HG02885 (cell line): Measurements from ENCODE around the gene HS1BP3.

ENCODE experiments used
- ATAC-seq: cut with Tn5 transposase; IDR thresholded peaks from one replicate; pipeline ENCODE4 v1.9.1; 2021; ENCODE audit warnings: mild to moderate bottlenecking; ENCODE audit not compliant: unreplicated experiment, poor library complexity

HS1BP3 gene

DNA sequence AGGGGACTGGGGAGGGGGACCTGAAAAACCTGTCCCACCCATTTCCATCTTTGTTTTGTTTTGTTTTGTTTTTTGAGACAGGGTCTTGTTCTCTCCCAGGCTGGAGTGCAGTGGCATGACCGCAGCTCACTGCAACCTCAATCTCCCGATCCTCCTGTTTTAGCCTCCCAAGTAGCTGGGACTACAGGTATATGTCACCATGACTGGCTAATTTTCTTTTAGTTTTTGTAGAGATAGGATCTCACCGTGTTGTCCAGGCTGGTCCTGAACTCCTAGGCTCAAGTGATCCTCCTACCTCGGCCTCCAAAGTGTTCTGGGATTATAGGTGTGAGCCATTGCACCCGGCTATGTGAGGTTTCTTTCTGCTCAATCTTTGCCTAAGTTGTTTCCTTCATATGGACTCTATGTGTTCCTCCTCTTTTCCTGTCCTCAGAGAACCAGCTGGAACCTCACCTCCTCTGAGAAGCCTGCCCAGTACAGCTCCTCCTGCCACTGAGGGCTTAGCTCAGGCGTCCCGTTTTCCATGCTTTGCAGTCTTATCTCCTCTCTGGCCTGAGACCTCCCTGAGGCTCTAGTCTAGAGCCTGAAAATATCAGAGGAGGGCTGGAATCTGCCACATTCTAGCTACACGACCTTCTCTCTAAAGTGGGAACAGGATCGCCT is 74.8 kb downstream of the HS1BP3 start:
- no peak for ATAC-seq

DNA sequence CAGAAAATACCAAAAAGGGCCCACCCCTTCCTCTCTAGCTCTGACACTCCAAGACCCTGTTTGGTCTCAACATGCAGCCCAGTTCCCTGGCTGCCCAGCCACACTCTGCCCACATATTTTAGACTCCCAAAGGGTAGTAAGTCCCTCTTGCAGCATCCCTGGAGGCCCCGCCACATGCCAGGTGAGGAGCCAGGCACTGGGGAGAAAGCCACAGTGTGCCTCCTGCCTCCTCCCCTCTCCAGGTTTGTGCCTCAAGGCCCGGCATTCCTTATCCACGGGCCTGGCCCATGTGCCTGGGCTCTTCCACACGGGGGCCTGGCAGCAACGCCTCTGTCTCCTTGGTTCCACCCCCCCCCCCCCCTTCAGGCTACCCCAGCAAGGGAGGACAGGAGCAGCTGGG is 75.5 kb downstream of the HS1BP3 start:
- no peak for ATAC-seq

DNA sequence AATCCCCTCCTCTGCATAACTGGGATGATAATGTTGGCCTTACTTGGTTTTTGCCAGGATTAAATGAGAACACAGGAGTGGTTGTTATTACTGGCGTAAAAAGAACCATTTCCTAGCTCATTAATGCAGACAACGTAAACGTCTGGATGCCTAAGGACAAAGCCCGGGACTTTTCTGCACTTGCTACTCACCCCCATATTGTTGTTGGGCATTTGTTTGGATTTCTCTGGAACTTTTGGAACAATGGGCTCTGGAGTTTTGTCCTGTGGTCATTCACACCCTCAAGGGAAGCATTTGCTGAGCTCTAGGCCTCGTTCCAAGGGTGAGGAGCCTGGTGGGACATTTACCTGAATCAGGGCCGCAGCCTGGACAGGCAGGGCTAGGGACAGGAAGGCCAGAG is 76.0 kb downstream of the HS1BP3 start:
- no peak for ATAC-seq

DNA sequence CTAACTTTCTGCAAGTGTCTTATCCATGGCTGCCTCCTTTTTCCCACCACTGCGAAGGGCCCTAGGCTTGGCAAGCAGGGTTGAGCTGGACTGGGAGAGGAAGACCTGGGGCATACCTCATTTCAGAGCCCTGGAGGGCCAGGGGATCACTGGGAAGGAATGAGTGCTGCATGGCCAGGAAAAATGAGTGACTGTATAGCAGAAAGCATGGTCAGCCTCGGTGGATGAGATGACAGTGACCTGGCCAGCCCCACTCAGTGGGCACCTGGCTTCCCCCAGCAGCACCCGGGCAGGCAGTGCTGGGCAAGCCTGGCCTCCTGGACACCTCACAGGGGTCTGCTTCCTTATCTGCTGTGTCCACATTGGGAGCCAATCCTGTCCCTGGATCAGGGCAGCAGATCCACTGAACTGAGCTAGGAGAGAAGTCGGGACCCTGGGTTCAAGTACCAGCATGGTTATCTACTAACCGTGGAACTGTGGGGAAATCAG is 76.4 kb downstream of the HS1BP3 start:
- ATAC-seq: no peak

DNA sequence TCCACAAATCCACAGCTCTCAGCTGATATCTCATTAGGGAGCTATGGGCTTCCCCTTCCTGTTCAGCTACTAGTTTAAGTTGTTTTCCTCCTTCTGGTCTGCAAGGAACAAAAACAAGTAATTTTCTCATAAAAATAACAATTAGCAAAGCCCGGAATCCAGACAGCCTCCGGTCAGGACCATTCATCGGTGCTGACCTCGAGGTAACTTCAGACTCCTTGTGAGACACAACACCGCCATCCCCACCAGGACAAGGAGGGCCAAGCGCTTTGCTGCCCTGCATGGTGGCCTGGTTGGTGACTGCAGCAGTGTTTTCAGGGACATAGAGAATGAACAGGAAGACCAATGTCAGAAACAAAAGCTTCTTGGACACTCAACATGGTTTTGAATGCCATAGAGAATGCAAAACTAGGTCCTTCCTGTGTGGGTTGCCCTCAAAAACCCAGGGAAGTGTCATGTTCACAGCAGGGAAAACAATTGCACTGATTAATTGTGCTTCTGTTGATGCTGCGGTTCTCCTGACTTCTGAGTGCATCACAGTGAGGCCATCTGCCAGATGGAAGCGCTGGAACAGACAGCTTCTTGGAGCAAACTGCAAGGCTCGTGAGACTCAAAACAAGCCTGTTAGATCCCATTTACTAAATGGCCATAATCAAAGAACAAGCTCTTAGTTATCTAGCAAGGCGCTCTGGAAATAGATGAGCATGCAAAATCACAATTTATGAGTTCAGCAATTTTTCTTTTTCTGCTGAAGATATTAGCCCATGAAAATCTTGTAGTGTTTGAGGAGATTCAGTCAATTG is 77.1 kb downstream of the HS1BP3 start:
- ATAC-seq: no peak

DNA sequence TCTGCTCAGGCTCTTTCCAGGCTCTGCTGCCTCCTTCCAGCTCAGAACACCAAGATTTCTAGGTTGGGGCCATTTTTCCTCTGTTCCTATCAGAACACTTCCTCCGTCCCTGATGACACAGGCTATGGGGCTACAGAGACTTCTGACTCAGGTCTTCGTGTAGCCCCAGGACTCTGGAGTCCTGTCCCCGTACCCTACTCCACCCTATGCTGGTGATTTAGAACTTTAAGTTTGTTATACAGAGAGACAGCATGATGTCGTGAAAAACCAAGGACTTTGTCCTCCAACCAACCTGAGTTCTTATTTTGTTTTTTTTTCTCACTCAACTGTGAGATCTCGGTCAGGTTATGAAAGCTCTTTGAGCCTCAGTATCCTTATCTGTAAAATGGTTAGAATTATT is 78.7 kb downstream of the HS1BP3 start:
- no peak for ATAC-seq

DNA sequence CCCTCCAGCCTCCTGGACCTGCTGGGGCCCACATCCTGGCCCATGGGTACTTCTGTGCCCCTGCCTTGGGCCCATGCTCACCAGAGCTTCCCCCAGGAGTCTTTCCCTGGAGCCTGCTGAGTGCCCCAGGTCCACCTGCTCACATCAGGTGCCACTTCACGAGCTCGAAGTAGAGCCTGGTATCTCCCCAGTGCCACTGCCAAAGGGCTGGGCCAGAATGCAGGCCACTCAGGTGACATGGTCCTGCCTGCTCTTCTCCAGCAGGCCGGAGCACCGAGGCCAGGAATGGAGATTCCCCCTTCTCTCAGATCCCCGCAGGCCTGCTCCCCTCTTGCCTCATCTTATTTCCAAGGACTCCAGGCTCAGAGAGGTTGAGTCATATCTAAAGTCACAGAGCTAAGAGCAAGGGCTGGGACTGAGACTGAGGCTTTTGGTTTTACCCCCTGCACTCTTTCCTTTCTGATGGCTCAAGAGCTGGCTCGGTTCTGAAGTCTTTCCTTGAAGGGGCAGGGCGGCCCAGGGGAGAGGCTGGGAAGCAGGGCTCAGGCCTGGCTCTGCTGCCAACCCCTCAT is 79.2 kb downstream of the HS1BP3 start:
- ATAC-seq: no peak

DNA sequence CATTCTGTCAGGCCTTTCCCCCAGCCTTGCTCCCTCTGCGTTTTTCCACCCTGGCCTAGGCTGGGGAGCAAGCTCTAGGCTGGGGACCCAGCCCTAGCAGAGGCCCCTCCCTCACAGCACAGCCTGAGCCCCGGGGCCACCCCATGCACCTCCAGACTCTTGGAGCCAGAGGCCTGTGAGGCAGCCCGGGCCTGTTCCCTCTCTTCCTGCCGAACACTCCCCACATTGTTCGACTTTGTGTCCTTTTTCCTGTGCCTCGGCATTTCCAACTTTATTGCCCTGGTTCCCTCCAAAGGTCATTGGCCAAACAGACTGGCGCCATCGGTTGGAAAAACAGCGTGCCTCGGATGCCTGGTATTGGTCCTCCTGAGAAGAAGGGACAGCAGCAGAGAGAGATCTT is 79.7 kb downstream of the HS1BP3 start:
- no peak for ATAC-seq

DNA sequence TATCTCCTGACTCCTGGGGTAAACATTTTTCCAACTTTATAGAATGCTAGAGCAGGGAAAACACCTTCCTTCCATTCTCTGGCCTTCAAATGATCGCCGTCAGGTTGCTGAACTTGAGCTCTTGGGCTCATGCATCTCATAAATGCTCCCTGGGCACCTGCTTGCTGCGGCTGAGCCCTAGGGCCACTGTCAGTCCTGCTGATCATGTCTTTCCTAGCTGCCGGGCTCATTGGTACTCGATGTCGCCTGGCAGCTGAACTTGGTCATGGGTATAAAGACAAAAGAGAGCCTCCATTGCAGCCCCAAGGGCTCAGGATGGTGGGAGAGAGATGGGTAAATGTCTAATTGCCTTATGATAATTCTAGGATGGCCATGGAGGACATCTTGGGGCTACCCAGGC is 80.6 kb downstream of the HS1BP3 start:
- no peak for ATAC-seq

DNA sequence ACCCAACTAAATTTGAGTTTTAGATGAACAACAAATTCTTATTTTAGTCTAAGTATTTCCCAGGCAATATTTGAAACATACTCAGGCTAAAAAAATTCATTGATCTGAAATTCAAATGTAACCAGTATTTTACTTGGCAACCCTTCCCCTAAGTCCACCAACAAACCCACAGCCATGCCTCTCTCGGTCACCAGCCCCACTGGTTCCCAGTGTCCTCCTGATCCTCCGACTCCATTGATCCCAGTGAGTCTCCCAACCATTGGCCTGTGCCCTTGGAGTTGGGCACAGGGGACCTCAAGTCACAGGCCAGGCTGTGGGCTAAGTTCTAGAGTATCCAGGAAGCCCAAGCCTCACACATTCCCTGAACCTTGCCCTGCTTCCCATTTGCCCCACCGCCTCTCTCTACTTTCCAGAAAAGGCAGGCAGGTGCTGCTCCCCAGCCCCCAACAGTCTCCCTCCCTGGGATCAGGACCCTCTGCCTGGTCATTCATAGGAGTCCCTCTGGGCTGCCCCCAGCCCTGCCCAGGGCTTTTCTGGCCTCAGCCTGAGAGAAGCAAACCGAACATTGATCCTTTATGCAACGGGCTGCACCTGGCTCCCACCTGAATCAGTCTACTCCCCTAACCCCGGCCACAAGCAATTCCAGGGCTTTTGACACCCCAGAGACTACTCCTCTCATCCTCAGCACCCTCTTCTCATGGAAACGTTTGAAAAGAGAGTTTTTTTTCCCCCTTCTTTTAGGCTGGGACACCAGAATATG is 81.3 kb downstream of the HS1BP3 start:
- ATAC-seq: no peak

DNA sequence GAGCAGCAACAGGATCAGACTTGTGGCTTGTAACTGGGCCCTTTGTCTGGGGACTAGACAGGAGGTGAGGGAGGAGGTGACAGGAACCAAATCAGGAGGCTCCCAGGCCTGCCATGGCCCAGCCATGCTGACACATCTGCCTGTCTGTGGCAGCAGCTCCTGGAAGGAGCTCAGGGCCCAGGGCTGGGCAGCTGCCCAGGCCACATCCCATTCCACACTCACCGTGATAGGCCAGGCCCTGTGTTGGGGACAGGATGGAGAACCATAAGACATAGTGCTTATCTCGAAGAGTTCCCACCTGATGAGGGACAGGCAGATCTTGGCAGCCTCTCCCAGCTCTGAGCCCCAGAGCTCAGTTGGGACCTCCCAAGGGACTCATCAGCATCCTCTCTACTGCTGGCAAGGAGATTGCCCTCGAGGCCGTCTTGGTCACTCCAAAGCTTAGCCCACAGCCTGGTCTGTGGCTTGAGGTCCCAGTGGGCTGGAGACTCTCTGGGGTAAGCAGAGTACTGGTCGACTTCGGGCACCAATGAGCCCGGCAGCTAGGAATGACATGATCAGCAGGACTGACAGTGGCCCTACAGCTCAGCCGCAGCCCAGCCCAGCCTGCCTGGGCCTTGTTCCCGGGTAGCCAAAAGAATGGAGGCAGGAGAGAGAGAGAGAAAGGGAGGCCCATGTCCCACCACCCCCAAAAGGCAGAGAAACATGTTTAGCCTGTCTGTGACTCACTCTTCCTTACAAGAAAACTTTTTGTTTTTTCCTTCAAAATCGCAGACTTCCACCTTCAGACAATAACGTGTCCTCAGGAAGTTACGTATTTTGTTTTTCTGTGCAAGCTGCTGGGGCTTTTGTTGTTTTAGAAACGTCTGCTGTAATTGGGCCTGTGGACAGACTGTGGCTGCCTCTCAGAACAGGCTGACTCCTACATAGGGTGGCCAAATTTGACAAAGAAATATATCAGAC is 82.1 kb downstream of the HS1BP3 start:
- ATAC-seq: no peak

DNA sequence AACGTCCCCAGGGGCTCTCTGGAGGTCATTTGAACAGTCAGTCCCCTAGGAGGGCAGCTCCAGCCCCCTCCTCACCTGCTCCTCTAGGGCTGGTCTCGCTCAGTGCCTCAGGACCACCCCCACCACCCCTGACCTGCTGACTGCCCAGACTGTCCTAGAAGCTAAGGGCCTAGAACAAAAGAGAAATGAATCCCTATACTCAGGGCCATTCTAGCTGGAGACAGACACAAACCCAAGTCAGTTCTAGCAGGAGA is 83.0 kb downstream of the HS1BP3 start:
- ATAC-seq: no peak
